Ureter (tissue), 1 donor: ENCODE measurements around the gene ZNF200. TPM values are rescaled to one million over a fixed set of nuclear protein-coding genes. Genes with fewer than 3 reads are reported as not detected.
"Not testable (repeated sequence)": the region's sequence is repeated elsewhere in the genome, so short reads cannot be mapped to it uniquely, and the experiment has no call there.

Source experiments
- DNase-seq: peaks from one replicate; pipeline ENCODE4 v3.0.0-alpha.2; 2020; ENCODE audit warnings: low spot score
- total RNA-seq: library from RNA; stranded (reverse); gene quantifications from one replicate; pipeline ENCODE4 v1.2.4, GENCODE V29; 2023
- donor health status: DM: yes; HTN: yes; CAD: no.

Gene ZNF200
- total RNA-seq, 1 donor from 2014 or later, result 7.8 TPM

DNA sequence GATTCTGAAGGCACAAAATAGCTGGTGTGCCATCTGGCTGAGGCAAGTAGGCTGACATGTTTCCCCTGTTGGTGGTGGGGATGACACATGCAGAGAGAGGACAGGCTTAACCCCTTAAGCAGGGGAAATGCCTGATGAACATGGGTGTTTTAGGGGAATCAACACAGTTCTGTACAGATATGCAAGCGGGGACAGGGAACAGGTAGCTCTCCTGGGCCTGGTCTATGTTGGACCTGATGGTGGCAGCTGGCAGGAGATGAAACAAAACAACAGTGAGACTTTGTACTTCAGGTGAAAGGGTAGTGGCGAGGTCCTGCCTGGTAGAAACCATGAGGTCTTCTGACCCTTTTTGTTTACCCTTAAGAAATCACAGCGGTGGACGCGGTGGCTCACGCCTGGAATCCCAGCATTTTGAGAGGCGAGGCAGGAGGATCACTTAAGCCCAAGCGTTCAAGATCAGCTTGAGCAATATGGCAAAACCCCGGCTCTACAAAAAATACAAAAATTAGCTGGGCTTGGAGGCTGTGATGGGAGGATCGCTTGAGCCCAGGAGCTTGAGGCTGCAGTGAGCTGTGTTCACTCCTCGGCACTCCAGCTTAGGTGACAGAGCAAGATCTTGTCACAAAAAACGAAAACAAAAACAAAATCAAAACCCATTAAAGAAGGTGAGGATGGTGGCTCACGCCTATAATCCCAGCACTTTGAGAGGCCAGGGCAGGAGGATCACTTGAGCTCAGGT lies 36.5 kb downstream of the ZNF200 start:
- no peak for DNase-seq

DNA sequence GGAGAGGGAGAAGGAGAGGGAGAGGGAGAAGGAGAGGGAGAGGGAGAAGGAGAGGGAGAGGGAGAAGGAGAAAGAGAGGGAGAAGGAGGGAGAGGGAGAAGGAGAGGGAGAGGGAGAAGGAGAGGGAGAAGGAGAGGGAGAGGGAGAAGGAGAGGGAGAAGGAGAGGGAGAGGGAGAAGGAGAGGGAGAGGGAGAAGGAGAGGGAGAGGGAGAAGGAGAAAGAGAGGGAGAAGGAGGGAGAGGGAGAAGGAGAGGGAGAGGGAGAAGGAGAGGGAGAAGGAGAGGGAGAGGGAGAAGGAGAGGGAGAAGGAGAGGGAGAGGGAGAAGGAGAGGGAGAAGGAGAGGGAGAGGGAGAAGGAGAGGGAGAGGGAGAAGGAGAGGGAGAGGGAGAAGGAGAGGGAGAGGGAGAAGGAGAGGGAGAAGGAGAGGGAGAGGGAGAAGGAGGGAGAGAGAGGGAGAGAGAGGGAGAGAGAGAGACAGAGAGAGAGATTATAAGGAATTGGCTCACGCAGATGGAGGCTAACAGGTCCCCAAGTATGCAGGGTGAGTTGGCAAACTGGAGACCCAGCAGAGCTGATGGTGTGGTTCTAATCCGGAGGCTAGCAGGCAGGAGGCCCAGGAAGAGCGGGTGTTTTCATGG lies 37.1 kb downstream of the ZNF200 start:
- not testable (repeated sequence) for DNase-seq

DNA sequence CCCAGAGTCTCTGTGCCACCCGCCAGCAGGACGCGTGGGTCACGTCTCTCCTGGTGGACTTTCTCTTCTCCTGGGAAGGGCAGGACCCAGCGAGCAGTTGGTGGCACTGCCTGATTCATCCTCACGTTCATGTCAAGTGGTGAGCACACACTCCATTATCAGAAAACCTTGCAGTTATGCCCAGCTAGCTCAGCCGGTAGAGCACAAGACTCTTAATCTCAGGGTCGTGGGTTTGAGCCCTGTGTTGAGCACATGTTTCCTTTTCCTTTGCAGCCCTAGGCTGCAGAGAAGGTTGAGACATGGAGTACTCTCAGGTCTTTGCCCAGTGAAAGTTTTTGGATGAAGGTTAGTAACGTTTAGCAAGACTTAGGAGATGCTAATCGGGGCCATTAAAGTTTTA lies 39.0 kb downstream of the ZNF200 start:
- no peak for DNase-seq

DNA sequence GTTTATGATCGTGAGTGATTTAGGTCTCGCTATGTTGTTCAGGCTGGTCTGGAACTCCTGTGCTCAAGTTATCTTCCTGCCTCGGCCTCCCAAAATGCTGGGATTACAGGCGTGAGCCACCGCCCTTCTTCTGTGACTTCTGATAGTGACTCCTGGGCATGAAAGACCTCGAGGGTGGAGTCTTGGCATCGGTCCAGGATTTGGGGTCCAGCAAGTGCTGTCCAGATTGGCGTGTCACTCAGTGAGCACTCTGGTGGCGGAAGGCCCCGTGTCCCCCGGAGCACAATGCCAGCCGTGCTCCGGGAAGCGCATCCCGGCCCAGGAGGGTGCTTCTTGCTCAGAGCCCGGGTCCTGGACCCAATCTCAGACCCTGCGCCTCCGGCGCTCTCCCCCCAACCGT lies 40.2 kb downstream of the ZNF200 start:
- DNase-seq, result no peak

DNA sequence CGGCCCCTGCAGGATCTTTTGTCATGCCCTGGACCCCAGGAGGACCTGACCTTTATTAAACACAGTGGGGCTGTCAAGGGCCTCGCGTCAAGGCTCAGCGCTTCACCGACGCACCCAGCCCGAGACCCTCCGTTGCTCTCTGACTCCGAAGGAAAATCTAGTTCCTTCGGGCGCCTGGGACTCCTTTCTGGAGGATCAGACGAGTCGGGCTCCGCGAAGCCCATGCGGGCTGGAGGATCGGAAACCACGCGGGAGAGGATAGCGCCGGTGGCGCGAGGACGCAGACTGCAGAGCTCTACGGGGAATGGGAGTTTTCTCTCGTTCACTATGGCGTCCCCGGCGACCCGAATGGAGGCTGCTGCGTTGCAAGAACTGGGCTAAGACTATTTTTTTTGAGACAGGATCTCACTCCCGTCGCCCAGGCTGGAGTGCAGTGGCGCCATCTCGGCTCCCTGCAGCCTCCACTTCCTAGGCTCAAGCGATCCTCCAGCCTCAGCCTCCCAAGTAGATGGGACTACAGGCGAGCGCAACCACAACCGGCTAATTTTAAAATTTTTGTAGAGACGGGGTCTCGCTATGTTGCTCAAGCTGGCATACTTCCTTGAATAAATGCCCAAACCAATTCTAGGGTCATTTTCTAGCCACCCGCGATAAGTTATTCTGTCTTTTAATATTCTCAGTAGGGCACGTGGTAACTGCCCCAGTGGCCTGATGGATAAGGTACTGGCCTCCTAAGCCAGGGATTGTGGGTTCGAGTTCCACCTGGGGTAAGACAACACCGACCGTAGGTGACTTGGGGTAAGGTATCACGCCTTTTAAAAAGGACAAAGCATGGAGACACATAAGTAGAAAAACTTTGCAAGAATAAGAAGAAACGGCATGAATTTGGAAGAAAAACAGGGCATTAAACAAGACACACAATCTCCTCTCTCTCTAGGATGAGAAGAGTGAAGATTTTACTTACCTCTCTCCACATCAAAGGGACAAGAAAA lies 41.4 kb downstream of the ZNF200 start:
- no peak for DNase-seq

DNA sequence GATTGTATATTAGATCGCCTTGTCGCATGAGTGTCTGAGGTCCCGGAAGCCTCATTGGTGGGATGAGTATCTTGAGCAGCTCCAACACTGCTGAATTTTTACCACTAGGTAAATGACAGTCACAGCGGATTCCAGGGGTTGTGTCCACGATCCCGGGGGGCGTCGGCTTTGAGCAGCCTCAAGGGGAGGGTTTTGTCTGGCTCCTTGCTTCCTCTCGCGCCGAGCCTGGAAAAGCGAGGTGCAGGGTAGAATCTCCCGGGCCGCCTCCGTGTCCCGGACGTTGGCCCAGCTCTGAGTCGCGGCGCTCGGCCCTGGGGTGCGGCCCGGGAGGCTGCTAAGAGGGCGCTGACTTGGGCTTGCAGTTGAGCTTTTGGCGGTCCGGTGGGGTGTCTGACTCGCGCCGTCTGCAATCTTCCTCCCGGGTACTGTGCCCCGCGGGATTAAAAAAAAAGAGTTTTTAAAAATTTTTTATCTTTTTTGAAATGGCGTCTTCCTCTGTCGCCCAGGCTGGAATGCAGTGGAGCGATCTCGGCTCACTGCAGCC lies 42.4 kb downstream of the ZNF200 start:
- no peak for DNase-seq

DNA sequence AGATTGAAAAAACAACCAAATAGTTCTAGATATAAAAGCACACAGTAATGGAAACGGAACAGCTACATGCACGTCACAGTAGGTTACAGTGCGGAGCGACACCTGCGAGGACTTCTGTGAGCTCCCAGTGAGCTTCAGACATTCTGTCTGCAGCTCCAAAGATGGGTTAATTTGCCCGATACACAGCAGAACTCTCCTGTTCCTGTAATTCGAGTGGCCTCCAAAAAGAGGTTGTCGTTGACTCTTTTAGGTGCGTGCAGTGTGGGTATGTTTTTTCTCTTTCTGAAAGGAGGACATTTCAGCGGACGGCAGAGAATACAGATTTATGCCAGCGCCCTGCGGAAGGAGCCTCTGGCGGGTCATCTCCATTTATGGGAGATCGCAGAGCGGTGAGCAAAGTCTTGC lies 44.0 kb downstream of the ZNF200 start:
- no peak for DNase-seq

DNA sequence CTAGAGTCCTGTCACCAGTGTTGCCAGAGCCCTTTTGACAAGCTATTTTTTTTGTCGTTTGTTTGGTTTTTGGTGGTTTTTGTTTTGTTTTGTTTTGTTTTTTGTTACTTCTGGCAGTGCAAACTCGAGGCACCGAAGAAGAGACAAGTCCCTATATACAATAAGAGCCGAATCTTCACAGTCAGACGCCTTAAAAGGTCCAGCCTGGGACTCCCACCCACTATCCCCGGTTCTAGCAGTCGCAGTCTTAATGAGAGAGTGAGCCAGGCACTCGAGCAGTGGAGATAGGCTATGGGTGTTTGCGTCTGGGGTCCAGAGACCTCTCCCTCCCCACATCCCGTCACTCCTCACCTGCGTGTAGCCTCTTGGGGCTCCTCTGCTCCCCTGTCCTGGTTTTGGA lies 45.1 kb downstream of the ZNF200 start:
- DNase-seq, result no peak

DNA sequence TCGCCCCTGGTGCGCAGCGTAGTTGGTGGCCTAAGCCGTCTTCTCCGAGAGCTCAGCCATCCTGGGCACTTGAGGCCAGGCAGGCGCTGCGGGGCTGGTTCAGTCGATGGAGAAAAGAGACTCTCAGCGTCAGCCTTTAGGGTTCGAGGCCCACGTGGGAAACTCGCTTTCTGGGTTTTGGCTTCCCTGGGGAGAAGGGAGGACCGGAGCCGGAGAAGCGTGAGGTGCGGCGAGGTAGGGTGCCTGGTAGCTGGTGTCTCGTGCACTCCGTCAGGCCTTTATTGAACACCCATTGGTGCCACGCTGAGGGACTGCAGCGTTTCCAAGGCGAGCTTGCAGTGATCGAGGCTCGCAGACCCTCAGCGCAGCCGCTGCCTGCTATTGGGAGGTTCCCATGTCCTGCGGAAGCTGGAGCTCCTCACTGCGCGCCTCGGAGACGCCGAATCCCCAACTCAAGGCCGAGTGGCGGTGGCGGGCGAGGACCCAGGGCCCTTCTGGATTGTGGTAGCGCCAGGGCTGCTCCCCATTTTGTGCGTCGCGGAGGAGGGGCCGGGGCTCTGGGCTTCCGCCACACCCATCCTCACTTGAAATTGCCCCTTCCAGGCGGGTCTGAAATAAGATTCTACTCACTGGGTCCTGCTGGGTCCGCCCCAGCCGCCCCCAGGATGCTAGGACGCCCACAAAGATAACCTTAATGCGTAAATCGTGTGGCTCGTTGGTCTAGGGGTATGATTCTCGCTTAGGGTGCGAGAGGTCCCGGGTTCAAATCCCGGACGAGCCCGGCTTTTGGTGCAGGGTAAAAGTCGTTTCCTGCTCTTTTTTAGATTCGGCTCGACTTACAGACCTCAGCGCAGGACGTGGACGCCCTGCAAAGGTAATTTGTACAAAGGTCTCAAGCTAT lies 45.8 kb downstream of the ZNF200 start:
- no peak for DNase-seq

DNA sequence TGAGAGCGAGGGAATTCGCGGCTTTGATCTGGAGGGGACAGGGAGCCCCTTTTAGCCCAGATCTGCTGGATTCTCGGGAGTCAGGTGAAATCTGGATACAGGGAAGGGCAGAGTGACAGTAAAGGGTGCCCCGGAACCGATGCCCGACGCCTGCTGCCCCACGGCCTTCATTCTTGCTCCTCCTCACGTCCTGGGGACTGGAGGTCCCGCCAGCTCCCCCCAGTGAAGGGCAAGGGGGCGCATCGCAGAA lies 46.4 kb downstream of the ZNF200 start:
- no peak for DNase-seq

DNA sequence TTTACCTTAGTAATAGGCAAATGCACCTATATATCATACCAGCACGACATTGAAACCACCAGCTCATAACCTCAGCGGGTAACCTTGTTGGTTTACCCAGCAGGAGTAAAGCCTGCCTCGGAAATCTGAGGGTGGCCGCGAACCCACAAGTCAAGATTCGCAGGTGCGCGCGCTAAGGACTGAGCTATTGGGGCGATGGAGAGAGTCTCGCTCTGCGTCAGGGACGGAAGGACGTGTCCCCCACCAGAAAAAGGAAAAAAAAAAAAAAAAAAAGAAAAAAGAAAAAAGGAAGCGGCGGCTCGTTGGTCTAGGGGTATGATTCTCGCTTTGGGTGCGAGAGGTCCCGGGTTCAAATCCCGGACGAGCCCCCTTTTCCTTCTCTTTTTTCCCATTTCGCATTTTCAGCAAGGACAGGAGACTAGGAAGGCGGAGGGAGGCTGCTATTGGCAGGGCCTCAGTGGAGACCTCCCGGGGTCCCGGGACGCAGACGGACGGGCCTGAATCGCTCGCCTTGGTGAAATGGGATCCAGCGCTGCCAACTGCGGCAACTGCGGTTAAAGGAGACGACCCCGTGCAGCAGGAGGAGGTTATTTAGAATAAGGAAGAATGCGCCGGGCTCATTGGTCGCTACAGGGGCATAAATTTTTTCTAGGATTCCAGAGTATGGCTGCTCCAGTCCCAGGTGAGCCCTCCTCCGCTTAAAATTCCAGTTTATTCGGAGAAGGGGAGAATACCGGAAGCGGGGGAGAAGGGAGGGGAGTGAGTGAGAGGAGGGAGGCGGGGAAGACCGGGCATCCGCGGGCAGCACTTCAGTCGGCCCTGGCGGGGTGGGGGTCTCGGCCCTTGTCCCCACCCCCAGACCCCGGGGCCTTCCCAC lies 46.9 kb downstream of the ZNF200 start, which contains the start of gene OR1F1:
OR1F1 (plus strand) TSS at position 407 of the 877 bp plus-strand sequence.
- DNase-seq, result no peak

DNA sequence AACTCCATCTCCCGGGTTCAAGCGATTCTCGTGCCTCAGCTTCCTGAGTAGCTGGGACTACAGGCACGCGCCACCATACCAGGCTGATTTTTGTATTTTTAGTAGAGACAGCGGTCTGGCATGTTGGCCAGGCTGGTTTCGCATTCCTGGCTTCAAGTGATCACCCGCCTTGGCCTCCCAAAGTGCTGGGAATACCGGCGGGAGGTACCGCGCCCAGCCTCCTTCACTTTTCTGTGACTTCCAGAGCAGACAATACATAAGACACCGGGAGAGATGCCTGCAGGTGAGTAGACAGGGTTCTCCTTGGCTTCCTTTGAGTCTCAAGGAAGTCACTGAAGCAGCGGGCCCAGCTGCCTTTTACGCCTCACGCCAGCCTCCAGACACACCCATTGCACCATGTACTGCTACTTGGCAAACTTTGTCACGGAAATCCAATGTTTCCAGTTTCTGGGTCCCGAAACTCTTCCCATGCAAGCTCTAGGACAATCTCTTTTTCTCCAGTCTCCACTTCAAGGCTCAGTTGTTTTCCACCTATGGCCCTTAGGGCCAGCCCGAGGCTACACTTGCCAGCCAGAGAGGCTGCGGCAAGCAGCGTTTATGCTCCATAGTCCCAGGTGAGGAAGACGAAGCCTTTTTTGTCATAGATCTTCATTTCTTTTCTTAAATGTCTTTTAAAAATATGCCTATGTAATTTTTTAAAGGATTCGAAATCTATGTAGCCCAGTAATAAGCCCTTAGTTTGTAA lies 47.8 kb downstream of the ZNF200 start:
- no peak for DNase-seq

DNA sequence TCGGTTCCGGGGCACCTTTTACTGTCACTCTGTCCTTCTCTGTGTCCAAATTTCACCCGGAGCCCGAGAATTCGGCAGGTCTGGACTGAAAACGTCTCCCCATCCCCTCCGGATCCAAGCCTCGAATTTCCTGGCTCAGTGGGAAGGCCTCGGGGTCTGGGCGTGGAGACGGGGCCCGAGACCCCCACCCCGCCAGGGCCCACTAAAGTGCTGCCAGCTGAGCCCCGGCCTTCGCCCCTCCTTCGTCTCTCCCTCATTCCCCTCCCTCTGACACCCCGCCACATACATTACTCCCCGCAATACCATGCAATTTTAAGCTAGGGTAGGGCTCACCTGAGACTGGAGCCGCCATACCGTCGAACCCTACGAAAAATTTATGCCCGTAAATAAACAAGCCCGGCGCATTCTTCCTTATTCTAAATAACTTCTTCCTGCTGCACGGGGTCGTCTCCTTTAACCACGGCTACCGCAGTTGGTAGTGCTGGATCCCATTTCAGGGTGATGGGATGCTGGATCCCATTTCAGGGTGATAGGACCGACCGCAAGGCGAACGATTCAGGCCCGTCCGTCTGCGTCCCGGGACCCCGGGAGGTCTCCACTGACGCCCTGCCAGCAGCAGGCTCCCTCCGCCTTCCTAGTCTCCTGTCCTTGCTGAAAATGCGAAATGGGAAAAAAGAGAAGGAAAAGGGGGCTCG lies 51.4 kb downstream of the ZNF200 start:
- DNase-seq, result no peak

DNA sequence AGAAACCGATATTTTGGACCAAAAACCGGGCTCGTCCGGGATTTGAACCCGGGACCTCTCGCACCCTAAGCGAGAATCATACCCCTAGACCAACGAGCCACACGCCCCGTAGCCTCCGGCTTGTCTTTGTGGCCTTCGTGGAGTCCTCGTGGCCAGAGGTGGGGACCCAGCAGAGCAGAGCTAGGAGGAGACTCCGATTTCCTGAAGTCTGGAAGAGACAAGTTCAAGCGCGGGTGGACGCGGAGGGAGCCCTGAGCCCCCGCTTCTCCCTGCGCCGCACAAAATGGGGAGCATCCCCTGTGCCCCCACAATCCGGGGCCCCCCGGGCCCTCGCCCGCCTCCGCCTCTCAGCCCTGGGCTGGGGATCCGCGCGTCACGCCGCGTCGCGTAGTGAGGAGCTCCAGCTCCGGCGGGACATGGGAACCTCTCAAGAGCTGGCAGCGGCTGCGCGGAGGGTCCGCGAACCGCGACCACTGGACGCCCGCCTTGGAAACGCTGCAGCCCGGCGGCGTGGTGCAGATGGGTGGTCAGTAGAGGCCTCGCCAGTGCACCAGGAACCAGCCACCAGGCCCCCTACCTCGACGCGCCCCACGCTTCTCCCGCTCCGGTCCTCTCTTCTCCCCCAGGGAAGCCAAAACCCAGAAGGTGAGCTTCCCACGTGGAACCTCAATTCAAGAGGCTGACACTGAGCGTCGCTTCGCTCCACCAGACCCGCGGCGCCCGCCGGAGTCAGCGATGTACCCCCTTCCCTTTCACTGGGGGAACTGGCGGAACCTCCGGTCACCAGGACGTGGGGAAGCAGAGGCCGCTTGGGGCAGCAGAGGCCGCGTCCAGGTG lies 52.1 kb downstream of the ZNF200 start:
- DNase-seq, result no peak

DNA sequence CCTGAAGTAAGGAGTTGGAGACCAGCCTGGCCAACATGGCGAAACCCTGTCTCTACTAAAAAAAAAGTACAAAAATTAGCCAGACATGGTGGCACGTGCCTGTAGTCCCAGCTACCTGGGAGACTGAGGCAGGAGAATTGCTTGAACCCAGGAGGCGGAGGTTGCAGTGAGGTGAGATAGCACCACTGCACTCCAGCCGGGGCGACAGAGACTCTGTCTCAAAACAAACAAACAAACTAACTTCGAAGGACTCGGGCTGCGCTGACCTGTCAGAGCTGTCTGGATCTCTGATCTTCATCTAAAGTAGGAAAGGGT lies 52.7 kb downstream of the ZNF200 start:
- DNase-seq, result not testable (repeated sequence)

DNA sequence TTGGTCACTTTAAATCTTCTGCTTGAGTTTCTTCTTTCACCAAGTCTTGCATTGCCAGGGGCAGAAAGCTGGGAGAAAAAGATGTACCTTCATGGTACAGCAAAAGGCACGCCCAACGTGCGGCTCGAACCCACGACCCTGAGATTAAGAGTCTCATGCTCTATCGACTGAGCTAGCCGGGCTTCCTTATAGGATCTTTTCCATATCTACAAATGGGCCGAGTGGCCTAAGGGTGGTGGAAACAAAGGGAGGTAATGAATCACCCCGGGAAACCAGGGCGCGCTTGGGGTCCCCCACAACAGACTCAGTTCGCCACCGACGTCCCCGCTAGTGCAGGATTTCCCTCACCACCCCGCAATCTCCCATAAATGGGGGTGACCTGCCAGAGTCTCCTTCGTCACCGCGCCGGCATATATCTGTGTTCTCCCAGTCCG lies 54.5 kb downstream of the ZNF200 start:
- no peak for DNase-seq

DNA sequence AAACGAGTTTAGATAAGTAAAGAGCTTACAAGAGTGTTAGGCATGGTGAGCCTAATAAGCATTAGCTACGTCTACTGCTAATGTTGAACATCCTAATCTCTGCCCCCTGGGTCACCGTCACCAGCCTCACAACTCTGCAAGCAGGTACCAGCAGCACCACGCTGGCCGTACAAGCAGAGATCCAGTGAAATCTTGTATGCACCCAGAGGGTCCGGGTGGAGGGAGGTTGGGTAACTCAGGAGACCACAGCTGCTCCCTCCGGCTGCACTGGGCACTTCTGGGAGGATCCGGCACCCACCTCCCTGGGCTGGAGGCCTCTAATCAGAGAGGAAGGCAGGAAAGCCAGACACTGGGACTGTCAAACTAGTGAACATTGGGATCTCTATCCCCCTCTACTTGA lies 55.3 kb downstream of the ZNF200 start:
- no peak for DNase-seq
